Gastrocnemius medialis (tissue), 4 donors: ENCODE data around the gene BAMBI.

Experiments used
- POLR2A ChIP-seq, 2 donors: fragments of 450-650 bp; IDR thresholded peaks; one replicate each; pipeline ENCODE4 v1.6.1; 2017; ENCODE audit warnings: antibody characterized with exemption in 2 of 2, mild to moderate bottlenecking in 2 of 2, moderate library complexity in 2 of 2
- TF ChIP-seq, protein P1 (sequence below), 5 experiments: fragments of 450-650 bp in 3 of 5; fragments of 200-600 bp in 2 of 5; sonication (generic) in 2 of 5; IDR thresholded peaks in 4 of 5; conservative IDR thresholded peaks in 1 of 5; 1 replicate in 4 of 5; 2 replicates in 1 of 5; pipeline ENCODE4 v1.5.1; 2016 to 2019; ENCODE audit warnings: antibody characterized with exemption in 5 of 5, mild to moderate bottlenecking in 3 of 5, moderate library complexity in 3 of 5

DNA sequence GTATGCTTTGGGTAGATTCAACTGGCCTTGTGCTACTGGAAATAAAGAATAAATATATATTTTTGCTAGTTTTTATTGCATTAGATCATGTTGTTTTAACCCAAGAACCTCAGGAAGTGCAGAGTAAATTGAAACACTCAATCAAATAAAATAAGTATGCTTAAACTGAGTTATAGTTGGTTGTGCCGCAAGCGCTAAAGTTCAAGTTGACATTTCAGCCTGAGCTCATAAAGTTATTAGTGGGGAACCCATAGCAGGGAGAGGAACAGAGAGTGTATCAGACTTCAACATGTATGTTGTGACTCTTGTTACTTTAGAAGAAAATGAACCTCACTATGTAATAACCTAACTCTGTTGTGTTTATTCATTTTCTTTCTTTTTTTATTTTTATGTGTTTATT is 25.2 kb upstream of the BAMBI start:
- TF ChIP-seq, protein P1, sequence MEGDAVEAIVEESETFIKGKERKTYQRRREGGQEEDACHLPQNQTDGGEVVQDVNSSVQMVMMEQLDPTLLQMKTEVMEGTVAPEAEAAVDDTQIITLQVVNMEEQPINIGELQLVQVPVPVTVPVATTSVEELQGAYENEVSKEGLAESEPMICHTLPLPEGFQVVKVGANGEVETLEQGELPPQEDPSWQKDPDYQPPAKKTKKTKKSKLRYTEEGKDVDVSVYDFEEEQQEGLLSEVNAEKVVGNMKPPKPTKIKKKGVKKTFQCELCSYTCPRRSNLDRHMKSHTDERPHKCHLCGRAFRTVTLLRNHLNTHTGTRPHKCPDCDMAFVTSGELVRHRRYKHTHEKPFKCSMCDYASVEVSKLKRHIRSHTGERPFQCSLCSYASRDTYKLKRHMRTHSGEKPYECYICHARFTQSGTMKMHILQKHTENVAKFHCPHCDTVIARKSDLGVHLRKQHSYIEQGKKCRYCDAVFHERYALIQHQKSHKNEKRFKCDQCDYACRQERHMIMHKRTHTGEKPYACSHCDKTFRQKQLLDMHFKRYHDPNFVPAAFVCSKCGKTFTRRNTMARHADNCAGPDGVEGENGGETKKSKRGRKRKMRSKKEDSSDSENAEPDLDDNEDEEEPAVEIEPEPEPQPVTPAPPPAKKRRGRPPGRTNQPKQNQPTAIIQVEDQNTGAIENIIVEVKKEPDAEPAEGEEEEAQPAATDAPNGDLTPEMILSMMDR (IDR thresholded peaks at IDR 0.05 in 4 of 5, conservative IDR thresholded peaks at IDR 0.05 in 1 of 5): no peak
- TF ChIP-seq POLR2A (IDR thresholded peaks at IDR 0.05): no peak
